GM19467 (cell line): ENCODE data around the gene PCDHA6.
"Not testable (repeated sequence)": the region's sequence is repeated elsewhere in the genome, so short reads cannot be mapped to it uniquely, and the experiment has no call there.

Experiments used
- ATAC-seq: cut with Tn5 transposase; IDR thresholded peaks from one replicate; pipeline ENCODE4 v1.9.1; 2021; ENCODE audit warnings: mild to moderate bottlenecking, moderate library complexity; ENCODE audit not compliant: unreplicated experiment

The PCDHA6 gene

DNA sequence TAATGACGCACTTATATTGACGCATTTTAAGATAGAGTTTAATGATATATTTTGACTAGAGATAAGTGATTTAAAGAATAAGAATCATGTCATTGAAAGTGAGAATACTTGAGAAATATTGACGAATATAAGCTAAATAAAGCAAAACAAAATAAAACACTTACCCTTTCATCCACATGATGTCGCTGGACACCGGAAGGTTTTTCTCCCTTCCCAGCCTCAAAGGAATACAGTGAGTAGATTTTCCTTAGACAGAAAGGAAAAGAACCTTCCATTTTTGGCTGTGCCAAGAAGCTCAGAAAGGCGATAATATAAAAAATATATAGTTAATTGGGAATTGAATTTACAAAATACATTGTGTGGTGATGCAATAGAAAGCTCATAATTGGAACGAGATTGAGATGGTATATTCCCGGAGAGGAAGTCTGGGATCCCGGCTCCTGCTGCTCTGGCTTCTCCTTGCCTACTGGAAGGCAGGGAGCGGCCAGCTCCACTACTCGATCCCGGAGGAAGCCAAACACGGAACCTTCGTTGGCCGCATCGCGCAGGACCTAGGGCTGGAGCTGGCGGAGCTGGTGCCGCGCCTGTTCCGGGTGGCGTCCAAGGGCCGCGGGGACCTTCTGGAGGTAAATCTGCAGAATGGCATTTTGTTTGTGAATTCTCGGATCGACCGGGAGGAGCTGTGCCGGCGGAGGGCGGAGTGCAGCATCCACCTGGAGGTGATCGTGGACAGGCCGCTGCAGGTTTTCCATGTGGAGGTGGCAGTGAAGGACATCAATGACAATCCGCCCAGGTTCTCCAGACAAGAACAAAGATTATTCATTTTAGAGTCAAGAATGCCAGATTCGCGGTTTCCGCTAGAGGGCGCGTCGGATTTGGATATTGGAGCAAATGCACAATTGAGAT, 6.1 kb upstream of the PCDHA6 start, which contains the start of gene PCDHA5:
Gene PCDHA5 (plus strand): TSS at position 239 of the 906 bp plus-strand sequence.
- no peak for ATAC-seq

GRCh38 chr5:140822281-140822629, 5.5 kb upstream of the PCDHA6 start:
- no peak for ATAC-seq

DNA sequence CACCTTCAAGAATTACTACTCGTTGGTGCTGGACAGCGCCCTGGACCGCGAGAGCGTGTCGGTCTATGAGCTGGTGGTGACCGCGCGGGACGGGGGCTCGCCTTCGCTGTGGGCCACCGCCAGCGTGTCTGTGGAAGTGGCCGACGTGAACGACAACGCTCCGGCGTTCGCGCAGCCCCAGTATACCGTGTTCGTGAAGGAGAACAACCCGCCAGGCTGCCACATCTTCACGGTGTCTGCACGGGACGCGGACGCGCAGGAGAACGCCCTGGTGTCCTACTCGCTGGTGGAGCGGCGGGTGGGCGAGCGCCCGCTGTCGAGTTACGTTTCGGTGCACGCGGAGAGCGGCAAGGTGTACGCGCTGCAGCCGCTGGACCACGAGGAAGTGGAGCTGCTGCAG, 4.8 kb upstream of the PCDHA6 start:
- not testable (repeated sequence) for ATAC-seq

GRCh38 chr5:140823475-140823874, 4.3 kb upstream of the PCDHA6 start:
- no peak for ATAC-seq

DNA sequence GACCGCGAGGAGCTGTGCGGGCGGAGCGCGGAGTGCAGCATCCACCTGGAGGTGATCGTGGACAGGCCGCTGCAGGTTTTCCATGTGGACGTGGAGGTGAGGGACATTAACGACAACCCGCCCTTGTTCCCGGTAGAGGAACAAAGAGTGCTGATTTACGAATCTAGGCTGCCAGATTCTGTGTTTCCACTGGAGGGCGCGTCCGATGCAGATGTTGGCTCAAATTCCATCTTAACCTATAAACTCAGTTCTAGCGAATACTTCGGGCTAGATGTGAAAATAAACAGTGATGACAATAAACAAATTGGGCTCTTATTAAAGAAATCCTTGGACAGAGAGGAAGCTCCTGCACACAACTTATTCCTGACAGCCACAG, 590 bp downstream of the PCDHA6 start:
- no peak for ATAC-seq

- not testable (repeated sequence) for ATAC-seq
Observed at GRCh38 chr5:140829511-140830501, 2.0 kb downstream of the PCDHA6 start.

- no peak for ATAC-seq
Observed at GRCh38 chr5:140833993-140834392, 6.2 kb downstream of the PCDHA6 start, which contains the start of gene PCDHA7. PCDHA7 (plus strand) TSS chr5:140834269; CDS start chr5:140834384, 115 bp downstream.

DNA sequence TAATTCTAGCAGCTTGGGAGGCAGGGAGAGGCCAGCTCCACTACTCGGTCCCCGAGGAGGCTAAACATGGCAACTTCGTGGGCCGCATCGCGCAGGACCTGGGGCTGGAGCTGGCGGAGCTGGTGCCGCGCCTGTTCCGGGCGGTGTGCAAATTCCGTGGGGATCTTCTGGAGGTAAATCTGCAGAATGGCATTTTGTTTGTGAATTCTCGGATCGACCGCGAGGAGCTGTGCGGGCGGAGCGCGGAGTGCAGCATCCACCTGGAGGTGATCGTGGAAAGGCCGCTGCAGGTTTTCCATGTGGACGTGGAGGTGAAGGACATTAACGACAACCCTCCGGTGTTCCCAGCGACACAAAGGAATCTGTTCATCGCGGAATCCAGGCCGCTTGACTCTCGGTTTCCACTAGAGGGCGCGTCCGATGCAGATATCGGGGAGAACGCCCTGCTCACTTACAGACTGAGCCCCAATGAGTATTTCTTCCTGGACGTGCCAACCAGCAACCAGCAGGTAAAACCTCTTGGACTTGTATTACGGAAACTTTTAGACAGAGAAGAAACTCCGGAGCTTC, 6.8 kb downstream of the PCDHA6 start:
- ATAC-seq: not testable (repeated sequence)

- ATAC-seq: no peak
Observed at GRCh38 chr5:140835622-140836510, 8.1 kb downstream of the PCDHA6 start.

GRCh38 chr5:140840978-140841962, 13.5 kb downstream of the PCDHA6 start, which contains the start of gene PCDHA8:
PCDHA8 (plus strand) TSS chr5:140841187; CDS start chr5:140841322, 135 bp downstream.
- no peak for ATAC-seq

DNA sequence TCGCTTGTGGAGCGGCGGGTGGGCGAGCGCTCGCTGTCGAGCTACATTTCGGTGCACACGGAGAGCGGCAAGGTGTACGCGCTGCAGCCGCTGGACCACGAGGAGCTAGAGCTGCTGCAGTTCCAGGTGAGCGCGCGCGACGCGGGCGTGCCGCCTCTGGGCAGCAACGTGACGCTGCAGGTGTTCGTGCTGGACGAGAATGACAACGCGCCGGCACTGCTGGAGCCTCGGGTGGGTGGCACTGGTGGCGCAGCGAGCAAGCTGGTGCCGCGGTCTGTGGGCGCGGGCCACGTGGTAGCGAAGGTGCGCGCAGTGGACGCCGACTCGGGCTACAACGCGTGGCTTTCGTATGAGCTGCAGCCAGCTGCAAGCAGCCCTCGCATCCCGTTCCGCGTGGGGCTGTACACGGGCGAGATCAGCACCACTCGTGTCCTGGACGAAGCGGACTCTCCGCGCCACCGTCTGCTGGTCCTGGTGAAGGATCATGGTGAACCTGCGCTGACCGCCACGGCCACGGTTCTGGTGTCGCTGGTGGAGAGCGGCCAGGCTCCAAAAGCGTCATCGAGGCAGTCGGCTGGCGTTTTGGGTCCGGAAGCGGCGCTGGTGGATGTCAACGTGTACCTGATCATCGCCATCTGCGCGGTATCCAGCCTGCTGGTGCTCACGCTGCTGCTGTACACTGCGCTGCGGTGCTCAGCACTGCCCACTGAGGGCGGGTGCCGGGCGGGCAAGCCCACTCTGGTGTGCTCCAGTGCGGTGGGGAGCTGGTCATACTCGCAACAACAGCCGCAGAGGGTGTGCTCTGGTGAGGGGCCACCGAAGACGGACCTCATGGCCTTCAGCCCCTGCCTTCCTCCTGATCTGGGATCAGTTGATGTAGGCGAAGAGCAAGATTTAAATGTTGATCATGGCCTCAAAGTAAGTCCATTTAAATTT, 15.3 kb downstream of the PCDHA6 start:
- no peak for ATAC-seq

DNA sequence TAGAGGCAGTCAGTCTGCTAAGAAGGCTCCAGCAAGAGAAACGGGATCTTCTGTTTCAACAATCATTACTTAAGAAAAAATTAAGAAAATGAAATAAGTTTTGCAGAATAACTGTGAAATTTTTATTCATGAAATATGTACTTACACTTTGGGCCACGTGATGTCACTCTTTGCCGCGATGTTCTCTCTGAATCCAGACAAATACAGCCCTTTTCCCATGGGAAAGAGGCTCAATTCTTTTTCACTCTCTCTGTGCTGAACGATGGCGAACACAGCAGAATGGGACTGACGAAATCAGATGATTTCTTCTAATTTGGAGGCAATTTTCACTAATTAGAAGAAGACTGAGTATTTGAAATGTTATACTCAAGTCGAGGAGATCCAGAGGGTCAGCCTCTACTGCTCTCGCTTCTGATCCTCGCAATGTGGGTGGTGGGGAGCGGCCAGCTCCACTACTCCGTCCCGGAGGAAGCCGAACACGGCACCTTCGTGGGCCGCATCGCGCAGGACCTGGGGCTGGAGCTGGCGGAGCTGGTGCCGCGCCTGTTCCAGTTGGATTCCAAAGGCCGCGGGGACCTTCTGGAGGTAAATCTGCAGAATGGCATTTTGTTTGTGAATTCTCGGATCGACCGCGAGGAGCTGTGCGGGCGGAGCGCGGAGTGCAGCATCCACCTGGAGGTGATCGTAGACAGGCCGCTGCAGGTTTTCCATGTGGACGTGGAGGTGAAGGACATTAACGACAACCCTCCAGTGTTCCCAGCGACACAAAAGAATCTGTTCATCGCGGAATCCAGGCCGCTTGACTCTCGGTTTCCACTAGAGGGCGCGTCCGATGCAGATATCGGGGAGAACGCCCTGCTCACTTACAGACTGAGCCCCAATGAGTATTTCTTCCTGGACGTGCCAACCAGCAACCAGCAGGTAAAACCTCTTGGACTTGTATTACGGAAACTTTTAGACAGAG, 20.7 kb downstream of the PCDHA6 start, which contains the start of gene PCDHA9:
Gene PCDHA9 (plus strand): TSS at position 244 of the 964 bp plus-strand sequence. CDS start 114 bp downstream, at position 358.
- not testable (repeated sequence) for ATAC-seq

DNA sequence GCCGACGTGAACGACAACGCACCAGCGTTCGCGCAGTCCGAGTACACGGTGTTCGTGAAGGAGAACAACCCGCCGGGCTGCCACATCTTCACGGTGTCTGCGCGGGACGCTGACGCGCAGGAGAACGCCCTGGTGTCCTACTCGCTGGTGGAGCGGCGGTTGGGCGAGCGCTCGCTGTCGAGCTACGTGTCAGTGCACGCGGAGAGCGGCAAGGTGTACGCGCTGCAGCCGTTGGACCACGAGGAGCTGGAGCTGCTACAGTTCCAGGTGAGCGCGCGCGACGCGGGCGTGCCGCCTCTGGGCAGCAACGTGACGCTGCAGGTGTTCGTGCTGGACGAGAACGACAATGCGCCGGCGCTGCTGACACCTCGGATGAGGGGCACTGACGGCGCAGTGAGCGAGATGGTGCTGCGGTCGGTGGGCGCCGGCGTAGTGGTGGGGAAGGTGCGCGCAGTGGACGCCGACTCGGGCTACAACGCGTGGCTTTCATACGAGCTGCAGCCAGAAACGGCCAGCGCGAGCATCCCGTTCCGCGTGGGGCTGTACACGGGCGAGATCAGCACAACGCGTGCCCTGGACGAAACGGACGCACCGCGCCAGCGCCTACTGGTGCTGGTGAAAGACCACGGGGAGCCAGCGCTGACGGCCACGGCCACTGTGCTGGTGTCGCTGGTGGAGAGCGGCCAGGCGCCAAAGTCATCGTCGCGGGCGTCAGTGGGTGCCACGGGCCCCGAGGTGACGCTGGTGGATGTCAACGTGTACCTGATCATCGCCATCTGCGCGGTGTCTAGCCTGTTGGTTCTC, 22.3 kb downstream of the PCDHA6 start:
- not testable (repeated sequence) for ATAC-seq

DNA sequence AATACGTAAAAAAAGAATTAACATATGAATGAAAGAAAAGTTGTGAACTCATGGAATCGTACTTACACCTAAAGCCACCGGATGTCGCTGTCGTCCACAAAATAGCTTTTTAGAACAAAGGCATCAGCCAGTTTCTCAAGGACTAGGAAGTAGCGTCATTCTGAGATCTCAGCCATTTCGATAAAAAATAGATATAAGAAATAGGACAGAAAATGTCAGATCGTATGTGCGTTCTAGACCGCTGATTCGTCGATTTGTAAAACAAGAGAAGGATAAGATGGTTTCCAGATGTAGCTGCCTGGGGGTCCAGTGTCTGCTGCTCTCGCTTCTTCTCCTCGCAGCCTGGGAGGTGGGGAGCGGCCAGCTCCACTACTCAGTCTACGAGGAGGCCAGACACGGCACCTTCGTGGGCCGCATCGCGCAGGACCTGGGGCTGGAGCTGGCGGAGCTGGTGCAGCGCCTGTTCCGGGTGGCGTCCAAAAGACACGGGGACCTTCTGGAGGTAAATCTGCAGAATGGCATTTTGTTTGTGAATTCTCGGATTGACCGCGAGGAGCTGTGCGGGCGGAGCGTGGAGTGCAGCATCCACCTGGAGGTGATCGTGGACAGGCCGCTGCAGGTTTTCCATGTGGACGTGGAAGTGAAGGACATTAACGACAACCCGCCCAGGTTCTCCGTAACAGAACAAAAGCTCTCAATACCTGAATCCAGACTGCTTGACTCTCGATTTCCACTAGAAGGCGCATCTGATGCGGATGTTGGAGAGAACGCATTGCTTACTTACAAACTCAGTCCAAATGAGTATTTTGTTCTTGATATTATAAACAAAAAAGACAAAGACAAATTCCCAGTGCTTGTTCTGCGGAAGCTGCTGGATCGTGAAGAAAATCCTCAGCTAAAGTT, 28.3 kb downstream of the PCDHA6 start, which contains the start of gene PCDHA10:
Gene PCDHA10 (plus strand): TSS at position 126 of the 903 bp plus-strand sequence. CDS start 152 bp downstream, at position 278.
- no peak for ATAC-seq
